Measurements from ENCODE around the gene HOMER1. TPM values are rescaled to one million over a fixed set of nuclear protein-coding genes. Genes with fewer than 3 reads are reported as not detected.
A peak's percentile ranks its signal among the peaks of the same experiment; 100 is the strongest.

Gene HOMER1
- total and polyA plus RNA-seq, 10 of the 15 experiments (the other 5 are each of a cell fraction or from before 2014, with no cell fraction given): 0.96 to 22.0 (median 7.5) TPM

DNA sequence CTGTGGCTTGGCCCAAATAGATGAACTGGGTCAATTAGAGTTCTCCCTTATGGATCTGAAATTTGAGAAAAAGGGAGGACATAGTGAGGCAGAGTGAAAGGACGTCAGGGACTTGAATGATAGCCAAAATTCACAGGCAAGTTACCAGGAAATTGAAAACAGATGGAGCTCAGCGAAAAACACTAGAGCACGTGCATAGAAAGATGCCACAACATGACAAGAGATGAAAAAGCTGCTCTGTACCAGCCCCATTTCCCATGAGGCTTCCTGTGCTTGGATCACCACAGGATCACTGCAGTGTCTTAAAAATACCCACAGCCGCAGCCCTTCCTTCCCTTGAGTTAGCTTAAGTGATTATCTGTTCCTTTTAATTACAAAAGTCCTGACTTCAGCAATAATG, 39.0 kb upstream of the HOMER1 start:
- H3K4me1 ChIP-seq (ENCODE audit: control insufficient read depth, insufficient read depth, low read length): no peaks in the 10 kb centered on the region
- intact Hi-C loops (cut with micrococcal nuclease; ENCODE audit: unreplicated experiment) (no loop called here), in situ Hi-C loops (cut with MboI) (loop anchor here (5.0 kb wide), 1 partner anchor 299 kb away; no protein-coding TSS in a partner anchor)
- SMC1A ChIA-PET (ENCODE audit: uncharacterized antibody, unreplicated experiment): interaction anchor here (0.6 kb wide), 1 partner anchor 392 kb away, joined by 4 read pairs; no protein-coding TSS in a partner anchor
- no peaks in the 10 kb centered on the region for H3K27me3 ChIP-seq (replicated peaks in 1 of 2; ENCODE audit: control insufficient read depth in 2 of 2, insufficient read depth in 2 of 2, low read length in 1 of 2)
- H3K9ac ChIP-seq (ENCODE audit: control insufficient read depth, insufficient read depth, low read length): no peak overlapping the region
- DNase-seq (ENCODE audit: low read depth, low spot score) (no peak), FAIRE-seq (no peak), ATAC-seq (no peak)
- POLR2A ChIA-PET: no interaction called here
- H3K4me2 ChIP-seq (ENCODE audit: control insufficient read depth, insufficient read depth): no peak overlapping the region
- TF ChIP-seq CREM (IDR thresholded peaks at IDR 0.05; ENCODE audit: low read depth) (no peak), CBX3 (IDR thresholded peaks at IDR 0.05; ENCODE audit: borderline replicate concordance, low read depth) (no peak), ZNF274 (IDR thresholded peaks at IDR 0.05; ENCODE audit: insufficient read depth, insufficient read length) (no peak), TAF1 (IDR thresholded peaks at IDR 0.05; ENCODE audit: borderline replicate concordance, low read depth, low read length) (no peak), BHLHE40 (IDR thresholded peaks at IDR 0.05; ENCODE audit: borderline replicate concordance in 1 of 2, low read depth in 2 of 2, low read length in 1 of 2) (no peak), SMAD1 (IDR thresholded peaks at IDR 0.05; ENCODE audit: low read depth, partially characterized antibody) (no peak), JUND (IDR thresholded peaks at IDR 0.05; ENCODE audit: low read depth, low read length) (no peak), JUNB (IDR thresholded peaks at IDR 0.05) (no peak), BACH1 (IDR thresholded peaks at IDR 0.05; ENCODE audit: borderline replicate concordance) (no peak), FOXM1 (IDR thresholded peaks at IDR 0.05; ENCODE audit: low read depth, low read length) (no peak), POLR2AphosphoS2 (IDR thresholded peaks at IDR 0.05; ENCODE audit: low read depth, low read length) (no peak), ETV6 (conservative IDR thresholded peaks at IDR 0.05 in 1 of 2, IDR thresholded peaks at IDR 0.05 in 1 of 2; ENCODE audit: borderline replicate concordance in 1 of 2, low read depth in 1 of 2) (no peak), NFIC (IDR thresholded peaks at IDR 0.05; ENCODE audit: low read depth, low read length) (no peak)
- no peaks in the 10 kb centered on the region for H4K20me1 ChIP-seq (ENCODE audit: control insufficient read depth, insufficient read depth)
- H3K27ac ChIP-seq (ENCODE audit: control insufficient read depth, insufficient read depth): no peak overlapping the region
- RAD21 ChIA-PET (ENCODE audit: unreplicated experiment): interaction anchor here (1.4 kb wide), 1 partner anchor 305 kb away, joined by 4 read pairs; no protein-coding TSS in a partner anchor
- H3K9me3 ChIP-seq (replicated peaks; ENCODE audit: control insufficient read depth, insufficient read depth, low read length): no peaks in the 10 kb centered on the region
- 8% methylated on average over 4 of the region's 4 CpGs for WGBS (ENCODE audit: insufficient coverage, insufficient replicate concordance, low lambda C conversion rate, missing lambda C conversion rate)
- H2AFZ ChIP-seq (ENCODE audit: control insufficient read depth, low read depth, low read length): peak overlapping the region; percentile 29; the same call in 1 of the 2 replicates
- H3K36me3 ChIP-seq (ENCODE audit: control insufficient read depth in 2 of 2, insufficient read depth in 2 of 2, low read length in 1 of 2): no peaks in the 10 kb centered on the region
- no TSS peak for BruUV-seq (replicated peaks)
- CTCF ChIA-PET: interaction anchor here (0.6 to 2.0 kb wide), 2 partner anchors 68 to 305 kb away, joined by 3 to 6 read pairs; no protein-coding TSS in a partner anchor
- H3K4me3 ChIP-seq: no peak overlapping the region
- H3K79me2 ChIP-seq (ENCODE audit: control insufficient read depth, insufficient read depth, low read length): no peaks in the 10 kb centered on the region

Data from GM12878 (cell line).